ENCODE data around the gene CMTM8.

DNA sequence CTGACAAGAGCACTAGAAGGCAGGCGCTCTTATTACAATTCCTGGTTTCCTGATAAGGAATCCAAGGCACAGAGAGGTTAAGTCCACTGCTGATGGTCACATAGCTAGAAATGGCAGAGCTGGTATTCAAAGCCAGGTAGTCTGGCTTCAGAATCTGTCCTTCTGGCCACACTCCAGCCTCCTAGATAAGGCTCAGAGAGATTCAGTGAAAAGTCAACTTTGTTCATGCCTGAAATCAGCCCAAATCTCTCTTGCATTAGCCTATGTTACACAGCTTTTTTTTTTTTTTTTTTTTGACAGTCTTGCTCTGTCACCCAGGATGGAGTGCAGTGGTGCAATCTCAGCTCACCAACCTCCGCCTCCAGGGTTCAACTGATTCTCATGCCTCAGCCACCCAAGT lies 21.1 kb upstream of the CMTM8 start:
- TF ChIP-seq GATA2 (IDR thresholded peaks at IDR 0.05; ENCODE audit: low read depth, low read length) (no peak), GATA3 (IDR thresholded peaks at IDR 0.05; ENCODE audit: low read depth, low read length) (no peak)
